ENCODE data around the gene WNT2.

- no peak for TF ChIP-seq POLR2A (IDR thresholded peaks at IDR 0.05; ENCODE audit: low read length)
- TF ChIP-seq GATA1 (IDR thresholded peaks at IDR 0.05; ENCODE audit: low read depth, low read length), result no peak
Measured at GRCh38 chr7:117238472-117238871, 84.4 kb downstream of the WNT2 start.
